Hepatocyte (in vitro differentiated cells): ENCODE data around the gene INPP4B. TPM values are rescaled to one million over a fixed set of nuclear protein-coding genes. Genes with fewer than 3 reads are reported as not detected.

ENCODE experiments used
- DNase-seq: peaks from one replicate; pipeline ENCODE4 v3.0.0-alpha.2; 2016; ENCODE audit warnings: low spot score
- H2AFZ ChIP-seq: fragments of 200-600 bp; sonication (generic); 2 replicates; pipeline ENCODE4 v1.6.0; 2016; ENCODE audit warnings: antibody characterized with exemption, mild to moderate bottlenecking
- H3K27ac ChIP-seq: fragments of 200-600 bp; sonication (generic); 2 replicates; pipeline ENCODE4 v1.5.1; 2016; ENCODE audit warnings: mild to moderate bottlenecking
- H3K27me3 ChIP-seq: fragments of 200-600 bp; sonication (generic); 2 replicates; pipeline ENCODE4 v1.6.1; 2016
- H3K36me3 ChIP-seq: fragments of 200-600 bp; sonication (generic); replicated peaks from 2 replicates; pipeline ENCODE4 v1.5.1; 2016; ENCODE audit warnings: low read depth; ENCODE audit not compliant: insufficient read depth
- H3K4me1 ChIP-seq: fragments of 200-600 bp; sonication (generic); 2 replicates; pipeline ENCODE4 v1.5.1; 2016; ENCODE audit warnings: mild to moderate bottlenecking, moderate library complexity; ENCODE audit not compliant: insufficient read depth
- H3K4me2 ChIP-seq: fragments of 200-600 bp; sonication (generic); 2 replicates; pipeline ENCODE4 v1.6.0; 2016
- H3K4me3 ChIP-seq: fragments of 200-600 bp; sonication (generic); 2 replicates; pipeline ENCODE4 v1.5.1; 2016; ENCODE audit warnings: mild to moderate bottlenecking
- H3K79me2 ChIP-seq: fragments of 200-600 bp; sonication (generic); 2 replicates; pipeline ENCODE4 v1.6.0; 2017; ENCODE audit warnings: mild to moderate bottlenecking
- H3K9me2 ChIP-seq: fragments of 200-600 bp; sonication (generic); replicated peaks from 2 replicates; pipeline ENCODE4 v1.6.0; 2017; ENCODE audit warnings: mild to moderate bottlenecking; ENCODE audit not compliant: insufficient read depth
- H3K9me3 ChIP-seq: fragments of 200-600 bp; sonication (generic); 2 replicates; pipeline ENCODE4 v1.5.1; 2016; ENCODE audit warnings: low read depth, mild to moderate bottlenecking
- H4K20me1 ChIP-seq: fragments of 200-600 bp; sonication (generic); 2 replicates; pipeline ENCODE4 v1.6.0; 2016; ENCODE audit warnings: mild to moderate bottlenecking; ENCODE audit not compliant: insufficient read depth, poor library complexity, severe bottlenecking
- CTCF ChIP-seq: fragments of 200-600 bp; sonication (generic); IDR thresholded peaks from 2 replicates; pipeline ENCODE4 v1.5.1; 2016; ENCODE audit warnings: antibody characterized with exemption, mild to moderate bottlenecking; ENCODE audit not compliant: poor library complexity
- EZH2 ChIP-seq: fragments of 200-600 bp; sonication (generic); IDR thresholded peaks from 2 replicates; pipeline ENCODE4 v1.6.1; 2016; ENCODE audit warnings: antibody characterized with exemption, mild to moderate bottlenecking, borderline replicate concordance
- EZH2phosphoT487 ChIP-seq: fragments of 200-600 bp; sonication (generic); IDR thresholded peaks from one replicate; pipeline ENCODE4 v1.6.1; 2018; ENCODE audit warnings: antibody characterized with exemption, mild to moderate bottlenecking, low read depth, moderate library complexity; ENCODE audit not compliant: unreplicated experiment, severe bottlenecking
- WGBS: methylation state at CpG from one replicate; pipeline ENCODE4 v1.1.6; 2016; ENCODE audit warnings: low lambda C conversion rate; ENCODE audit errors: missing lambda C conversion rate; 5-methylcytosine and 5-hydroxymethylcytosine counted together
- polyA plus RNA-seq: library from polyadenylated mRNA; unstranded; fragments of >200 nt; fragmentation: Nextera tagmentation; extraction: Ambion mirVana; gene quantifications from 2 replicates; pipeline ENCODE4 v1.2.1, GENCODE V29; 2016
- total RNA-seq: library from RNA; depleted of rRNA; stranded (reverse); fragments of >200 nt; gene quantifications from 2 replicates; pipeline ENCODE4 v1.2.3, GENCODE V29; 2014

The INPP4B gene
- total and polyA plus RNA-seq, 2 experiments from 2014 or later = 4.2 to 7.1 TPM

- peak; percentile 35 for DNase-seq
- H3K4me2 ChIP-seq = no peak overlapping the region
- H4K20me1 ChIP-seq = no peaks in the 10 kb centered on the region
- no peaks in the 10 kb centered on the region for H3K9me2 ChIP-seq
- peaks cover 6% of the 10 kb centered on the region for H3K4me1 ChIP-seq
- H2AFZ ChIP-seq = no peak overlapping the region
- H3K27ac ChIP-seq = no peak overlapping the region
- H3K79me2 ChIP-seq = no peaks in the 10 kb centered on the region
- no peaks in the 10 kb centered on the region for H3K27me3 ChIP-seq
- TF ChIP-seq EZH2phosphoT487 = no peak
- no peak for TF ChIP-seq EZH2
- no peak for TF ChIP-seq CTCF
- H3K4me3 ChIP-seq = no peak overlapping the region
- H3K36me3 ChIP-seq = no peaks in the 10 kb centered on the region
- 39% methylated on average over 3 of the region's 3 CpGs for WGBS
- H3K9me3 ChIP-seq = no peaks in the 10 kb centered on the region
Measured at GRCh38 chr4:142128529-142128928, 717.6 kb downstream of the INPP4B start.

- Histone ChIP-seq H4K20me1 (no peaks in the 10 kb centered on the region), H3K27me3 (no peaks in the 10 kb centered on the region), H3K4me1 (peaks cover 6% of the 10 kb centered on the region), H3K4me3 (no peak overlapping the region), H3K9me3 (no peaks in the 10 kb centered on the region), H3K4me2 (no peak overlapping the region), H3K79me2 (no peaks in the 10 kb centered on the region), H3K36me3 (no peaks in the 10 kb centered on the region), H3K27ac (no peak overlapping the region), H2AFZ (no peak overlapping the region), H3K9me2 (no peaks in the 10 kb centered on the region)
- TF ChIP-seq EZH2phosphoT487 (no peak), CTCF (peak; percentile 86)
- peak; percentile 75 for DNase-seq
- 12% methylated on average over 3 of the region's 3 CpGs for WGBS
Measured at GRCh38 chr4:142126890-142127497, 719.1 kb downstream of the INPP4B start.

DNA sequence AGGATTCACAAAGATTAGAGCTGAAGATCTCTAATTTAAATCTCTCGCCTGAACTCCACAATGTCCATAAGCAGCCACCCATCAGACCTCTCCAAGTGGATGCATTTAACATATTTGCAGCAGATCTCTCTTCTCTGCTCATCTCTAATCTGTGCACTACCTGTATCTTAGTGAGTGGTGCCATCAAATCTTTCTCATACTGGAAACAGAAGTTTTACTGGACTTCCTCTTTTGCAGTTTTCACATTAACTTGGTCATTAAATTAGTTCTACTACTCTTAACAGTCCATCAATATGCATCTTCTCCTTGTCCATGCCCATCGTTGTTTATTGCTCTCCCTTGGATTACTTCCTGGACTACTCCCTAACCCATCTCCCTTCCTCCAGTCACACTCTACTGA is 721.2 kb downstream of the INPP4B start:
- Histone ChIP-seq H3K27ac (no peak overlapping the region), H3K9me2 (no peaks in the 10 kb centered on the region), H2AFZ (no peak overlapping the region), H3K9me3 (no peaks in the 10 kb centered on the region), H4K20me1 (no peaks in the 10 kb centered on the region), H3K79me2 (no peaks in the 10 kb centered on the region), H3K4me3 (no peak overlapping the region), H3K27me3 (no peaks in the 10 kb centered on the region), H3K36me3 (no peaks in the 10 kb centered on the region), H3K4me2 (no peak overlapping the region), H3K4me1 (peaks cover under 1% of the 10 kb centered on the region)
- no peak for DNase-seq
- 87% methylated on average over 2 of the region's 2 CpGs for WGBS
- TF ChIP-seq CTCF (no peak), EZH2 (no peak), EZH2phosphoT487 (no peak)
